Kasumi-1 (cell line): ENCODE measurements around the gene SERPIND1.

ENCODE experiments used
- DNase-seq, 2 experiments: peaks; one replicate each; lab custom pipeline; 2025; lab: John Stamatoyannopoulos, UW

SERPIND1 gene

DNA sequence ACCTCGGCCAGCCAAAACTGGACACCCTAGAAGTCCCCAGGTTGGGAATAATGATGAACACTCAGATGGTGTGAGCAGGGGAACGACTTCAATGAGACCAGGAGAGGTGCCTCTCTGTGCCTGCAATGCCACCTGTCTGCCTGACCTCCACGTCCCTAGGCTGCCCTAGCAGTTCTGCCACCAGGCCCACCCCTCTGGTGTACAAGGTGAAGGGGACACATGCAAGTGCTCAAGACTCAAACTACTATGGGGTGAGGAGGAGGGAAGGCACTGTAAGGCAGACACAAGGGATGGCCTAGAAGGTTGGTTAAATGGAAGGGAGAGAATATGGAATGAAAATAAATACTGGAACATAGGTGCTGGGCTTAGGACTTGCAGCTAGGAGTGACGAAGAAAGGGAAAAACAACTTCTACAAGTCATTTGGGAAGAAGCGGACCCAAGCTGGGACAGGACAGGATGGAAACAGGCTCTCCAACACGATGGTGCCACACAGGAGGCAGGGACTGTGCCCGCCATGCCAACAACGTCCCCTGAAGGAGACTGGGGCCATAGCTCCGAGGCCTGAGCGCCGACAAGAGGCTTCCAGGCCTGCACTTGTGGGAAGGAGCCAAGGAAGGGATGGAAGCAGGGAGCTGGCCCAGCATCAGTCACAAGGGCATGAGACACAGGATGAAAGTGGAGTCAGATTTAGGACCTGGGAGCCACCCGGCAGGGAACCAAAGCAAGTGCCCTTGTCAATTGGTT is 18.5 kb downstream of the SERPIND1 start:
- no peak for DNase-seq

DNA sequence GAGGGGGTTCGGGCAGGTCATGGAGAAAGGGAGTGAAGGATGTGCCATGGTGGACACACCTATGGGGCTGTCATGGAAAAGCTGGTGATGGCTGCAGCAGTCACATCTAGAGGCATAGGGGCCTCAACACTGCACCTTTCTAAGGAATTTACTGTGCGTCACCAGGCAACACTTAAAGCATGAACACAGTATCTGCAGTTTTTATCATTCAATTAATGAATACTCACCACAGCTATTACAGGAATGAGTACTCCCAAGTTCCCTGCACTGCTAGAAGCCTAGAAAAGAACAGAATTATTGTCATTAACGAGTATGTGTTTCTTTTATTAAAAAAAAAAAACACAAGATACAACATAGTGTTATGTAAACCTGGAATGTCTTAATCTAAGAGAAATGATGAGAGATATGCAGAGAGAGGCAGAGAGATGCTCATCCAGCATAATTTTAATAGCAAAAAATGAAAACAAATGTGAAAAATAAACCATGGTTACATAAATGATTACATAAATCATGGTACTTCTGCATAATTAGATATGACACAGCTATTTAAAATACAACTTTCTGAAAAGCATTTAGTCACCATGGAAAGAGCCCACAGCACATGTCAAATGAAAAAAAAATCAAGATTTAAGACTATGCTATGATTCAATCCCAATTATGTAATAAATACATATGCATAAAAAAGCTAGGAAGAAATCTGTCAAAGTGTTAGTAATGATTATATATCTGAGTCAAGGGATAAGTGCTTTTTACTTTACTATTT is 19.2 kb downstream of the SERPIND1 start:
- DNase-seq = no peak

DNA sequence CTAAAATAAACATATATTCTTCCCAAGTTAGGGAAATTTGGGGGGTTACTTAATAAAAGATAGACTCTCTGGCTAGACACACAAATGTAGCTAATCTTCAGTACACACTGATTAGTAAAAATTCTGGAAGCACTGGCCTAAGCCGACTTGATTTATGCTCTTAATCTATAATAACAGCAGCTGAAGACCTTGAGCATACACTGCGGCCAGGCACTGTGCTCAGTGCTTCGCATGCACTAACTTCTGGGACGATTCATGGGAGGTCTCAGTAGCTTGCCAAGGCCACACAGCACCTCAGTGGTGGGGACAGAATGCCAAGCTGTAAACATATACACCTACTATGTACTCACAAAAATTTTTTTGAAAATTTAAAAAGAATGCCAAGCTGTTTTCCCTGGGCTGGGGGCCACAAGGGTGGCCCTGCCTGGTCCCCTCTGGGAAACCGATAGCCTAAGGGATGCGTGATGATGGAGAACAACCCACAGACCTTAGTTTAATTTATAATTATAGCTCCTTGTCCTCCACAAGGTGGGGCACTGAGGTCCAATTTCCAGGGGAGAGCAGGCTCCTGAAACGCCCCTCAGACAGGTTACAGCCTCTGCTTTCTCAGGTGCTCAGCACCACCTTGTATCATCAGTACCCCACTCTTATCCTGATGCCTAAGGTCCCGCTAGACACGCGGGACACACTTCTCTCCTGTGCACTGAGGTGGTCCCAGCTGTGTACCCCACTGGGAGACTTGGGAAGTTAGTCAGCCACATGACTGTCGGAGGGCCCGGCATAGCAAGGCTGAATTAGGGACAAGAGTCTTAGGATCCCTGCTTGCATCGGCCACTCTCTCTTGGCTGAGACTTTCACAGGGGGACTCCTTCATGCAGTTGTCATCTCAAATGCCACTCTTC is 20.1 kb downstream of the SERPIND1 start:
- no peak for DNase-seq

DNA sequence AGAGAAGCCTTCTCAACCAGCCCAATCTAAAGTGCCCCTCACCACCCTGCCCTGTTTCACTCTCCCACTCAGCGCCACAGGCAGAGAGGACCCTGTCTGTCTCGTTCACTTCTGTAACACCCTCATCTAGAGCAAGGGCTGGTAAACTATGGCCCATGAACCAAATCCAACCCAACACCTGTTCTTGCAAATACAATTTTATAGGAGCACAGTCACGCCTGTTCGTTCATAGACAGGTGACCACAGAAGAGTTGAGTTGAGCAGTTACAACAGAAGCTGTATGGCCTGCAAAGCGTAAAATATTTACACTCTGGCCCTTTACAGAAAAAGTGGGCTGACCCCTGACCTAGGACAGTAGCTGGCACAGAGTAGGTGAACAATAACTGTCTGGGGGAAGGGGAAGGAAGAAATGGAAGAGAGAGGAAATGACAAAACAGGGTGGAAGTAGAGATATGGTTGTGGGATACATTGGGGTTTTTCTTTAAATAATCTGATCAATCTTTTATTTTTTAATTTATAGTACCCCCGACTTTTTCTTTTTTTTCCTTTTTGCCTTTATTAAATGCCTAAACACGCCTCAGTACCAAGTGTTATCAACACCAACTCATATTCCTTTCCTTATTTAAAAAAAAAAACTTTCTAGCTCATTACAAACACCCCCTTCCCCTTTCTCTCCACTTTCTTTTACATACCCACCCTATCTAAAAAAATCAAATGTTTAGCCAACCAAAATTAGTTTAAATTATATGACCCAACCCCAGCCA is 20.9 kb downstream of the SERPIND1 start:
- no peak for DNase-seq

DNA sequence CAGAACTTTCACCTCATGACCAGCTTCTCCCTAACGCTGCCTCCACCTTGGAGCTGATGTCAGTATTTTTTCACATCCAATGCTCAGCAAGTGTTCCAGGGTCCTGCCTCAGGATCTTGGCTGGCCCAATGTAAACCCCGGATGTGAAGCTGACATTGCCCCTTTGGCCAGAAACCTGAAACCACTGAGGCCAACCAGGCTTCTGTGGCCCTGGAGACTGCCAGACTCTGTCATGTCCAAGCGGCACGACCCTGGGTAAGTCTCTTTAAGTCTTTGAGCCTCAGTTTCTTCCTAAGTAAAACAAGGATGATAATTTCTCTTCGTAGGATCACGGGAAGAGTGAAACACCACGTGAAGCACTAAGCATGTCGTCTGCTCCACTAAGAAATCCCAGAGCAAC is 22.8 kb downstream of the SERPIND1 start:
- DNase-seq = no peak

DNA sequence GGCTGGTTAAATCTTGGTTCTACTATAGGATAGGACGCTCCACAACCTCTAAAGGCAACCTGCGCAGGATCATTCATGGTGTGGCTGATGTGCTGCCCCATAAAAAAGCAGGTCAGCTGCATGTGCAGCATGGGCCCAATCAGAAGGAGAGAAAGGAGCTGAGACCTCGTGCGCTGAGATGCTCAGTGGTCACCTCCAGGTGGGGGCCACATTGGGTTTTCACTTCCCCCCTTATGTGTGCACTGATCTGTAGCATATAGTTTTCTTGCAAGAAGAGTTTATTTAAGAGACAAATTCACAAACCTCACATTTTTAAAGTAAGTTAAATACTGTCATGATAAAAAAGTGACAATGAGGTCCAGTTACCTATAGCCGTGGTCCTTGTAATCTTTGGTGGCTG is 24.3 kb downstream of the SERPIND1 start:
- no peak for DNase-seq

DNA sequence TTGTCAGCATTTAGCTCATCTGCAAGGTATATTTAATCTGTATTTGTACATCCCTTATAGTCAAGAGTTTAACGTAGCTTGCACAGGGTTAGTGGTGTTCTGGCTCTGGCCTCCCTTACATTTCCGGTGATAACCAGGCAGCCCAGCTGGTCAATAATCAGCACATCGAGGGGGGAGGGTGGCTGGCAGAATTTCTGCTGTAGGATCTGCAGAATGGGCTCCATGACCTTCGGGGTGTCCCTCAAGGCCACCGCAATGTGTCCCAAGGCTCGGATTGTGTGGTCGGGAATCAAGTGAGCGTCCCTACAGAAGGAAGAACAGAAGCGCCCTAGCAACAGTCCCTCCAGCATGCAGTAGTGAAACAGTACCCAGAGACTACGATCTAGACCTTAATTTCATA is 25.1 kb downstream of the SERPIND1 start:
- no peak for DNase-seq

DNA sequence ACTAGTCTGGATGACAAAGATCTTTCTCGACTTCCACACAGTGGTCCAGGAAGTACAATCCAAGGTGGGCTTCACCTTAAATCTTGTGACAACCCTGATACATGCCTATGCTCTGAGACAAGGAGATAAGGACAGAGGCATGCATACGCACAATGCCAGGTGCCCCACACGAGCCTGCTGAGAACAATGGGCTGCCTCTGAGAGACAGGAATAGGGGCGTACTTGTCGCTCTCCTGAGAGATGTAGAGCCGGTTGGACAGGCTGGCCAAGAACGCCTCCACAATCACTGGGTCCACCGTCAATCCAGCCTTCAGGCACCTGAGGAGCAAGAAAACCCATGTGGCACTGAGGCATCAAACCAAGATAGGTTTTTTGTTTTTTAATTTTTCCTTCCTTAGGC is 25.5 kb downstream of the SERPIND1 start:
- no peak for DNase-seq

DNA sequence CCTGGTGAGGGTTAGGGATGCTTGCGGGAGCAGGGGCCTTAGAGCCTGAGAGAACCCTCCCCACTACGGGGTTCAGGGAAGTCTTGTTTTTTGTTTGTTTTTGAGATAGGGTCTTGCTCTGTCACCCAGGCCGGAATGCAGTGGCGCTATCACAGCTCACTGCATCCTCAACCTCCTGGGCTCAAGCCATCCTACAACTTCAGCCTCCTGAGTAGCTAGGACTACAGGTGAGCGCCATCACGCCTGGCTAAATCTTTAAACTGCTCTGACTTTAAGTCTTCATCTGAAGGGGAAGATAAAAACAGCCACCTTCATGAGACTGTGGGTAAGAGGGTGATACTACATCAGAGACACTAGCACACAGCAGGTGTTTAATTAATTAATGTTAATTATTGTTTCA is 28.5 kb downstream of the SERPIND1 start:
- DNase-seq = no peak

DNA sequence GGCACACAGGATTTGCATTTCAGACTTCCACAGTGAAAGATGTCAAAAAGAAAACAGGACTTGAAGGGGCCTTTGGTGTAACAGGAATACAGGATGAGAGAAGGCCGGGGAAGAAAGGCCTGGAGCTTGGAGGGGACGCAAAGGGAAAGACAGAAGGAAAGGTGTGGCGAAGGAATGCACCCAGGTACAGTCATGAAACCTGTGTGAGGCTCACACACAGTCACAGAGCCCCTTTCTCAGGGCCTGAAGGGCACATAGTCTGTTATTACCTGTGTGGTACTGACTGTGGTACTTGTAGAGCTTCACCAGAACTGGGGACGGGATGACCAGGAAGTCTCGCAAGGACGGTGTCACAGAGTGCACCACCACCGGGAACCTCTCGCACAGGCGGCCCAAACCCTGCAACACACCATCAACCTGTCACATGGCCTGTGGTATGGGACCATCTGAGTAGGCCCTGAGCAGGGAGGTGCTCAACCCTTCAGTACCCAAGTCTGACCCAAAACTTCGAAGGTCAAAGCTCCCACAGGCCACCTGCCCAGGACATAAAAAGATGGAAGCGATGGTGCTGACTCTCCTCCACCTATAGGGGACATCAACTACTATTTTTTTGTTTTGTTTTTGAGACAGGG is 29.1 kb downstream of the SERPIND1 start:
- DNase-seq = no peak

DNA sequence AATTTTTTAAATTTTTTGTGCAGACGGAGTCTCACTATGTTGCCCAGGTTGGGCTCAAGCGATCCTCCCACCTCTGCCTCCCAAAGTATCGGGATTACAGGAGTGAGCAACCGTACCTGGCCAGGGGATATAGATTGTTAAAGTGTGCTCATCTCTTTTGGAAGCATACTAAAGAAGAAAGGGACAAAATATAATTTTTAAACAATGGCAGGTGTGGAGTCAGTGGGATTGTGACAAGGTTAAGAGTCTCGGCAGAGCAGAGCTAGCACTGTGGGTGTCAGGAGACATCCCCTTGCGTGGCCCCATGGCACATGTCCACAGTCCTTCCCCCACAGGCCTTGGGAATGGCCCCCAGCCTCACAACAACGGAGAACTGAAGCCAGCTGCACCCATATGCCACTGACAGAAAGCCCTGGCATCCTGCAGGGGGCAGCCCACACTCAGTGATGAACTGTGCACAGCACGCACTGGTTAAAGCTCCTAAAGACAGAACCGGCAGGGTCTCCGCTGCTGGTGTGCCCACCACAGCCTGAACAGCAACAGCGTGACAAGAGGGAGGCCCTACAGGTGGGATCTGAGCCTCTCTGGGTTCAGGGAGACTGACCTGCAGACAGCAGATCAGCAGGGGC is 29.9 kb downstream of the SERPIND1 start:
- DNase-seq = peak; percentile 48 to 51

DNA sequence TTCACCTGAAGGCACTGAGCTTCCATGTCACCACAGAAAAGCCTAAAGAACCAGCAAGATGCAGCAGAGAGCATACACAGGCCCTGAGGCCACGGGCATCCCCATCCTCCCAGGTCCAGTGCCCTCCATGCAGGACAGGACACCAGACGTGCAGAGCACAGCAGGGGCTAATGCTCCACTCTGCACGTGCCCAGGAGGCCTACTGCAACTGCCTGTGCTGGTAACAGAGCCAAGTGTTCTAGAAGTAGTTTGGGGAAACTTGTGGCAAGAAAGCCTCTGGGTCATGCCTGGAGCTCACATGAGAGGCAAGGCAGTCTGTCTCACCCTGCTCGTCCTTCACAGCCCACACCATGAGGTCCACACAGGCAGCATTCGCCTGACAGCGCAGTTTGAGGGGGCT is 30.7 kb downstream of the SERPIND1 start:
- no peak for DNase-seq

DNA sequence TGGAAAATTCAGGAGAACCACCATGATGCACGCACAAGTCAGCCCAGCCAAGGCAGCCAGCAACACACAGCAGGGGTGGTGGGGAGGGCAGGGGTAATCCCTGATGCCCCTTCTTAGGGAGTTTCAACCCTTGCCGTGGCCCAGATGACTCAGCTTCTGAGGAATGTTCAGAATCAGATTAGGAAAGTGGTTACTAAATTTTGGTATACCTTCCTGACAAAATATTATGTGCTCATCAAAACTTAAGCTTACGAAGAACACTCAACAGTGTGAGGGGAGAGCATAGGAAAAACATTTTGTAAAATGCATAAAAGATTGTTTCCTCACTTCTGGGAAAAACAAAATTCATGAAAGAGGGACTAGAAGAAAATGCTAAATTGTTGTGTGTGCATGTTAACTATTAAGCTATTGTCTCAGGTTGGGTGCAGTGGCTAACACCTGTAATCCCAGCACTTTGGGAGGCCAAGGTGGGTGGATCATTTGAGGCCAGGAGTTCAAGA is 32.1 kb downstream of the SERPIND1 start:
- DNase-seq = no peak

DNA sequence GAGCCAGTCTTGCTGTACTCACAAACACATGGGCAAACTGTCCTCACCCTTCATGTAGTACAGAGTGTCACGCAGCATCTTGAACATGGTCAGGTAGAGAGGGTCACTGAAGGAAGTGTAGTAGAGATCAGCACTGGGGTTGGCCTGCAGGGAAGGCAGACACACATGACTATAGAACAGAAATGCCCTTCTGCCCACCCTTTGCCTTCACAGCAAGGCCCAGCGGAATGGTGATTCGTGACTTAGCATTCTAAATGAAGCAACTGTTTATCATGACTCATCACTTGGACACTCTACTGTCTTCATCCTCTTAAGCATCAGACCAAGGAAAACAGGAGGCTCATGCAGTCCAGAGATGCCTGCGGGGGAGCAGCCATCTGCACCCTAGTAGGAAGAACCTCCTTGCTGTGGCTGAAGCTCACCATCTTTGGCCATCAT is 33.4 kb downstream of the SERPIND1 start:
- no peak for DNase-seq

DNA sequence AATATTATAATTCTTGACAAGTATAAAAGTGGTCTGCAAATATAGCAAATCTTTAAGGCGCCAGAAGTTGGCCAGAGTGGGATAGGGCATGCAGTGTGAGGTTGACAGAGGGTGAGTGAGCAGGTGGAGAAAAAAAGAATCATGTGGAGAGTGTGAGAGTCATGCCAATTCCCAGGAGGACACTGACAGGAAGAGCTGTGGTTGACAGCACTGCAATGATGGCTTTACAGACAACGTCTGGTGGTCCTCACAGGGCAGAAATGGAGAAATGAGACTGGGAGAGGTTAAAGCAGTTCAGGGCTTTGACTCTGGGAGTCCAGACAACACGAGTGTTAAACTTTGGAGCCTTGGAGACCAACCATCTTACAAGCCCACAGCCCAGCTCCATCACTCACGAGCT is 34.9 kb downstream of the SERPIND1 start:
- DNase-seq = no peak

DNA sequence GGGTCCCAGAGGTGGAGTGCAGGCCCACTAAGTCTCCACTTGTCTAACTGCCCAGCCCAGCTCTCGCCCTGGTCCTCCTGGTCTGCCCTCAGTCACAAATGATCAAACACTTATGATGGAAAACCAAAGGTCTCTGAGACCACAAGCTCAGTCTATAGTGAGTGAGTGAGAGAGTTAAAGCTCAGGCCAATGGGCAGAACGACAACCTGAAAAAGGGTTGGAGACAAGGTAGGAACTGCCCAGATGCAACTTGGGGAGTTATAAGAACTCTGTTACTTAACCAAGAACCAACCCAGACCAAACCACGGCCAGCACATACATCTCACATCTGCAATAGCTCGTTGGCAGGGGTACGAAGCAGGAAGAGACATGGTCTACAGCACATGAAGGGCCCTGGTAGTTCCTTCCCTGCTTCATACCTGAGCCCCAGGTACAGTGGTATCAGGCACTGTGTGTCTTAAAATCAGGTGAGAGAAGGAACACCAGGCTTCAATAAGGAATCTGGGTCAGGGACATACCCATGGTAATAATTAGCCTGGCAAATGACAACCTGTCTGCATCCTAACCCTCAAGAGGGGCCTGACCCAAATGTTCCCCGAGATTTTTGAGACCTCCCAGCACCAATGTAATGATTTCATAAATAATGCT is 35.7 kb downstream of the SERPIND1 start:
- no peak for DNase-seq

DNA sequence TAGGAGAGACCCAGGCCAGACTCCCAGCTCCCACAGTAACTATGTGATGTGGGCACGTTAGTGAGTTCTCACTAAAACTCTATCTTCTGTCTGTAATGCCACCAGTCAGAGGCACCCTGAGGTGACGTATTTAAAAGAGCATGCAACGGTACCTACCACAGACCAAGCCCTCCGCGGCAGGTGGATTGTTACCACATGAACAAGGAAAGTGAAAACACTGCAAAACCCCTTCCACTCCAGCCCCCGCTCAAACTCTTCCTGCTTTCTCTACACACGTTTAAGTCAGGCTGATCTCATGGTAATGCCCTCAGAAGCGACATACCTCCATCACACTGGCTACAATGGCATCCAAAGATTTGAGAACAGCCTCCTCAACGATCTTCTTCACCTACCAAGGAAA is 36.7 kb downstream of the SERPIND1 start:
- no peak for DNase-seq

DNA sequence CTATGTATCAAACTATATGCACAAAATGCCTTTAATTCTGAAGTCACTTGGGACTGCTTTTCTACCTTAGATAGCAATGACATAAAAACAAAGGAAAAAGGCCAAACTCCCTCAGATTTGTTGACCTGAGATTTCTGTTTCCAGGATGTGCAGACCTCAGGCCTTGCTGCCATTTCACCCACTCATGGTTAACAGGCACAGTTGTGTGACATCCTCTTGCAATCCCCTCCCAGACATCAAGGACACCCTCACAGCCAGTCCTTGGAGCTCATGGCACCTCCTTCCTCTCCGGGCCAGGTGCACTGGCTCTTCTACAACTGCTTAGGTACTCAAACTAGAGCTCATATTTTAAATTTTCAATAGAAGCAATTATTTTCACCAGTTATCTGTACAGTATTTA is 37.3 kb downstream of the SERPIND1 start:
- no peak for DNase-seq

DNA sequence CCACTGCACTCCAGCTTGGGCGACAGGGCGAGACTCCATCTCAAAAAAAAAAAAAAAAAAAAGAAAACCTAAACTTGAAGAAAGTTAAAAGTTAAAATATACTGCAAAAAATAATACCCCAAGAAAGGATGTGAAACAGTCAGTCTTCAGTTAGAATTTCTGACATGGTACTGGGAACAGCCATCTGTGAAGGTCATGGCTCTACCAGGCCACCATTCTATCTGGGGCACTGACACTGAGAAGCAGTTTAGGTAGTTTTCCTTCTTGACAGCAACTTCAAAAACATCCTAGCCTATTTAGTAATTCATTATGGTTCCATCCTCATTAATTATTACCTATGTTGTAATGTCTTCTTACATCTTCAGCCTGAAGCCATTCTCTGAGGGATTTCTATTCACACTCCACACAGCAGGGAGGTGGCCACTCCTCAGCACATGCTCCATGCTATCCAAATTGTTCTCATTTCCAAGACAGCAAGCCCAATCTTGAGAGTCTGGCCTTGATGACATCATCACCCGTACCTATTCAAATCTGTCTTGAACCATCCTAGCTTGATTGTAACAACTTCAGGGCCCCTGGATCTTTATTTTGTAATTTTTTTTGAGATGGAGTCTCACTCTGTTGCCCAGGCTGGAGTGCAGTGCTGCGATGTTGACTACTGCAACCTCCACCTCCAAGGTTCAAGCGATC is 38.2 kb downstream of the SERPIND1 start:
- DNase-seq = no peak

DNA sequence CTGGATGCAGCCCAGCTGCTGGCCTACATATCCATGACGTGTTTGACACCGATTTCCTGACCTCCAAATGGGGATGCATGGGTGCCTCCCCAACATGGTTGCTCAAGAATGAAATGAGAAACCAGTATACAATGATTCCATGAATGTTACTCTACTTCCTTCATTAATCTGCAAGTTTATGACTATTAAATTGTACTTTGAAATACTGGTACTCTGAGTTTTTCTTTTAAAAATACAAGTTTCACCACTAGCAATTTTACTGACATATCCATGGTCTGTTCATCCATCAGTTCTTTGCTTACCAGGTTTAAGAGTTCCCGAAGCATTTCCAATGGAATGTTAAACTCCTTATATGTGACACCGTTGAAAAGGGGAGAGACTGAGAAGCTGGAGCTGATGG is 39.1 kb downstream of the SERPIND1 start:
- no peak for DNase-seq
